GM19023 (cell line): Measurements from ENCODE around the gene MRRF.
"Not testable (repeated sequence)": the region's sequence is repeated elsewhere in the genome, so short reads cannot be mapped to it uniquely, and the experiment has no call there.

ENCODE experiments used
- ATAC-seq: cut with Tn5 transposase; IDR thresholded peaks from one replicate; pipeline ENCODE4 v1.9.1; 2021; ENCODE audit warnings: mild to moderate bottlenecking, moderate library complexity; ENCODE audit not compliant: unreplicated experiment

Gene MRRF

GRCh38 chr9:122350577-122351355 lies 86.1 kb downstream of the MRRF start:
- ATAC-seq = no peak

DNA sequence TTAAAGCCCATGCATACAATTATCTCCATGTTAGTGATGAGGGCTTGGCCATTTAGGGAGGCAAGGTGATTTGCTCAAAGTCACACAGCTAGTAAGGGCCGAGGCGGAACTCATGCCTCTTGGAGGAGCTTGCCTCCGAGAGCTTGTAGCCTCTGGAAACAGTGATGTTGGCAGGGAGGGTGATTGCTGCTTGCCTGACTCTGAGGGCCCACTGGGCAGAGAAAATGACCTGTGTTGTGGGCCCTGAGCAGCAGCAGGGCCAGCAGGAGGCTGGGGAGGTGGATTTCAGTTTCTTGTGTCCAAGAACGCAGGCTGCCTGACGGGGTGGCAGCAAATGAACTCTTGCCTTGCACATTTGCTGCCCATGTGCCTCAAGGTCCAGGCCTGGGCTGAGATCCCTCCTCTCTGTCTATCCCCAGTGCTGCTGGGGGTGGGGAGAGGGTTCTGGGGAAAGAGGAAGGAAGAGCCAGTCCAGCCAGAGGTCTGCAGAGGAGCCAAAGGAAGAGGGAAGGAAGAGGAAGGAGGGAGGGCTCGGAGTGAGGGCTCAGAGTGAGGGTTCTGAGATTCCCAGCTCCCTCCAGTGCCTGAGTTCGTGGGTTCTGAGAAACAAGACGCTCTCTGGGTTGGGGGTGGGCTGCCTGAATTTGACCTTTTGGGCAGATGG lies 90.0 kb downstream of the MRRF start:
- ATAC-seq = no peak

DNA sequence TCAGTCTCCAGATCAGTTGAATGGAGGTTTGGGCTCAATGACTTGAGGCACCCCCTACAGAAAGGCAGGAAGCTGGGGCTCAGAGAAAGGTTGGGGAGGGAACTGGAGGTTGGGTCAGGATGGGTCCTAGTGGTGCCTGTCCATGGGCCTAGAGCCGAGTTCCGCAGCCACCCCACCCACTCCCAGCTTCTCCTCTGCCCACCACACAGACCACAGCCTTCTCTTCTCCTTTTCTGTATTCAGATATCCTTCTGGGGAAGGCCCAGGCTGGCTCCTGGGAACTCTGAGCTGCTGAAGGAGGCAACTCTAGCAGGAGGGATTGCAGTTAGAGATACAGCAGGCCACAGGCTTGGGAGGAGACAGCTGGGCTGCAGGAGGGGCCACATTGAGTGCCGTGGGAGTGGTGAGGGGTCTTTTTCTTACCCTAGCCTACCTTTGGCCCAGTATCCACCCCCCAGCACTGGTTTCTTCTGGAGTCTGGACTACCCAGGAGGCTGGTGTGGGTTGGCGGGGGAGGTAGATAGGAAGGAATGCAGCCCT lies 90.7 kb downstream of the MRRF start:
- ATAC-seq = no peak

DNA sequence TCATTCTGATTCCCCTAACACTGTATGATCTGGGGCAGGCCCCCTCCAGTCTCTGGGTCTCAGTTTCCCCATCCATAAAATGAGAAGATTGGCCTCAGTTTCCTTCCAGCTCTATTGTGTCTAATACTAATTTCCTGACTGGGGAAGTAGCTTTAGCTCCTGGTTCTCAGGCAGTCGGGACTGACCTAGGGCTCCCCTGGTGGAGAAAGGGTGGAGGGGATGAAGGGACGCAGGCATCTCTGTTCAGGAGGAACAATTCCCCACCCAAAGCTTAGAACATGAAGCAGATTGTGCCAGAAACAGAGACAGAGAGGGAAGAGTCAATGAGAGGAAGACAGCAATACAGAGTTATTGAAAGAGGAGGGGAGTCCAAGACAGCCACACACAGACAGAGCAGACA lies 91.9 kb downstream of the MRRF start:
- no peak for ATAC-seq

GRCh38 chr9:122360891-122361290 lies 96.2 kb downstream of the MRRF start:
- ATAC-seq = no peak

DNA sequence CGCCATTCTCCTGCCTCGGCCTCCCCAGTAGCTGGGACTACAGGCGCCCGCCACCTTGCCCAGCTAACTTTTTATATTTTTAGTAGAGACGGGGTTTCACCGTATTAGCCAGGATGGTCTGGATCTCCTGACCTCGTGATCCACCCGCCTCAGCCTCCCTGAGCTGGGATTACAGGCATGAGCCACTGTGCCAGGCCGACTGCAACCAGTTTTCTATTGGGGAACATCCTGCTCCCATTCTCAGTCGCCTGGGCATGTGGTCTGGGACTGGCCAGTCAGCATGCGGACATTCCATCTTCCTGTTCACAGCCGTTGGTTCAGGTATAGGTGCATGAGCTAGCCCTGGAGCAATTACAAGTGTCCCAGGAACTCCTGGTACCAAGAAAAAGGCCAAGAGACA lies 98.4 kb downstream of the MRRF start:
- not testable (repeated sequence) for ATAC-seq

DNA sequence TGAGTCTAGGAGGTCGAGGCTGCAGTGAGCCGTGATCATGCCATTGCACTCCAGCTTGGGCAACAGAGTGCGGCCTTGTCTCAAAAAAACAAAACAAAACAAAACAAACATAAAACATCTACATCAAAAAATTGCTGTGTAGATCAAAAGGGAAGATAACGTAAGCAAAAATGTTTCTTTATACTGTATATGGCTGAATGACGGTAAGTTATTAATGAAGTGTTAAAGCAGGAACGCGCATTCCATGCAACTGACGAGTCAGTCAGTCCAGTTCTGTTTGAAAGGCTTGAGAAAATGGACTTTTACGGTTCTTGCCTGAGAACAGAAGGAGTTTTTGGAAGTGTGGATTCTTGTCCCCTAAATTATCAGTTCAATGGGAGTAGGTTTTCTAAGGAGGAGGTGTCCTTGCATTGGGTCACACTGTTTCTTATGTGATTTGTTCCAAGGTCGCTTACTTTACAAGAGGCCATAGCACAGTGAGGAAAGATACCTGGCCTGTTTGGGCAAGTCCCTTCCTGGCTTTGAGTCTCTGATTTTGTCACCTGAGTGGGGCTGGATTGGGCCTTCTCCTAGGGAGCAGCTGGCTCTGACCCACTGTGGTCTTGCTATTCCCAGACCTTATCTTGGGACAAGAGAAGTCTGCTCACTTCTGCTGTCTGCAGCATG lies 99.6 kb downstream of the MRRF start:
- no peak for ATAC-seq

DNA sequence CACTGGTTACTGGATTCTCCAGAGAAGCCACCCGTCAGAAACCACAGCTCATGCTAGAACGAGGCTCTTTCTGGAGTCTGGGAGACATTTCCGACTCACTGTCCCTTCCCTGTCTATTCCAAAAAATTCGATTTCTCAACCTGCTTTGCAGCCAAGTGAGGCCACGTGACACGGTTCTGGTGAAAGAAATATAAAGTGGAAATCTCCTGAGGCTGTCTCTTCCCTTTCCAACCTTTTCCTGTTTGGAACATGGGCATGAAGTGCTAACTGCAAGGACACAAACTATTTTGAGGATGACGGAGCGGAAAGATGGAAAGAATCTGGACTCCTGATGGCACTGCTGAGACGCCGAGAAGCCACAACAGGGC lies 100.1 kb downstream of the MRRF start:
- no peak for ATAC-seq

GRCh38 chr9:122366074-122366660 lies 101.5 kb downstream of the MRRF start:
- ATAC-seq = no peak

DNA sequence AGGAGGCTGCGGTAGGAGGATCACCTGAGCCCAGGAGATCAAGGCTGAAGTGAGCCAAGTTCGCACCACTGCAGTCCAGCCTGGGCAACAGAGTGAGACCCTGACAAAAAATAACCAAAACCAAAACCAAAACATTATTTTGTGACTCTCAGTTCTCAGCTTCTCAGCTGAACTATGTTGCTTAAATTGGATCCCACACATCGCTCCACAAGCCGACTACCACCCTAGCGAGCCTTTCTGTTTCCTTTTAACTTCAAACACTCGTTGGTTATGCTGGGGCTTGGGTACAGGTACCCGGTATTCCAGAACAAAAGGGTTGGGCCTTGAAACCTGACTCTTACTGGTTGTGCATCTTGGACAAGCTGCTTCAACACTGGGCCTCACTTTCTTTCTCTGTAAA lies 102.4 kb downstream of the MRRF start:
- no peak for ATAC-seq

DNA sequence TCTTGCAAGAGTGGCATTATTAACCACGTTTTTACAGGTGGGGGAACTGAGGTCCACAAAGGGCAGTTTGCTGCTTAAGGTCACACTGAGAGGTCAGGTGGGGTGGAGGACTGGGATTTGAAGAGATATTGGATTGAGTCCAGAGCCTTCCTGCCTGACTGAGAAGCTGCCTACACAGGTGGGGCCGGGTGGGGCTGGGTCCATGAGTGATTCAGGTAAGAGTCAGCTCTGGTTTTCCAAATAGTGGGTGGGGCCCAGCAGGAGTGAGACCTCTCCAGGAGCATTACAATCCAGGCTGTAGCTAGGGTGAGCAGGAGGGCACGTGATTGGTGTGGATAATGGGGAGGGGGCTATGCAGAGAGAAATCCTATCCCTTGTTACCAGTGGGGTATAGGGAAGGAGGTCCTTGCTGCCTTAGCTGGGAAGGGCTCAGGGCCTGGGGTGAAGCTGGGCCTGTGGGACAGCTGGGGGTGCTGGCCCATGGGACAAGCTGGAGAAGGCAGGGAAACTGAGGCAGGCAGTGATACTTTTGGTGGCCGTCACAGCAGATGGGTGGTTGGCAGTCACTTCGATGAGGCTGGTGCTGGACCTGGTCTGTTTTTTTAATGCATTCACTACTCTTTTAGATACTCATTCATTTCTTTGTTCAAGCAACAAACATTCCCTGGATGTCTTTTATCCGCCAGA lies 103.2 kb downstream of the MRRF start:
- ATAC-seq = no peak

- no peak for ATAC-seq
Measured at GRCh38 chr9:122368642-122369041, 104.0 kb downstream of the MRRF start.

- ATAC-seq = no peak
Measured at GRCh38 chr9:122370303-122370702, 105.6 kb downstream of the MRRF start.

GRCh38 chr9:122370869-122371755 lies 106.4 kb downstream of the MRRF start, which contains the start of gene PTGS1:
Gene PTGS1, plus strand, starts transcription at chr9:122371024. Its CDS starts 61 bp downstream, at chr9:122371085.
- peak; percentile 57 for ATAC-seq

DNA sequence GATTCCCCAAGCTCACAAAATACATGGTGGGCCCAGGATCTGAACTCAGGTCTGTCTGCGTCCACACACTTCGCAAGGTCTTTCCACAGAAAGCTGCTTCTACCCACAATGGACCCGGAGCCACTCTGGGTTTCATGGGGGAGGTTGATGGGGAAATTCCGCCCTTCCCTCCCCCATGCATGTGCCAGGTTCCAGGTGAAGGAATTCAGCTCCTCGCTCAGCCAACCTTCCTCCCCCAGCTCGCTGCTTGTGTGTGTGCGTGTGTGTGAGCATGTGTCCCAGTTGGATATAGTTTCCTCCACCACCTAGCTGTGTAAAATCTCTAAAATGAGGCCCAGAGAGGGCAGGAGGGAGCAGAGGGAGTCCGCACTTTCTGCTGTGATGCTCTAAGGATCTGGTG lies 107.2 kb downstream of the MRRF start:
- ATAC-seq = no peak

DNA sequence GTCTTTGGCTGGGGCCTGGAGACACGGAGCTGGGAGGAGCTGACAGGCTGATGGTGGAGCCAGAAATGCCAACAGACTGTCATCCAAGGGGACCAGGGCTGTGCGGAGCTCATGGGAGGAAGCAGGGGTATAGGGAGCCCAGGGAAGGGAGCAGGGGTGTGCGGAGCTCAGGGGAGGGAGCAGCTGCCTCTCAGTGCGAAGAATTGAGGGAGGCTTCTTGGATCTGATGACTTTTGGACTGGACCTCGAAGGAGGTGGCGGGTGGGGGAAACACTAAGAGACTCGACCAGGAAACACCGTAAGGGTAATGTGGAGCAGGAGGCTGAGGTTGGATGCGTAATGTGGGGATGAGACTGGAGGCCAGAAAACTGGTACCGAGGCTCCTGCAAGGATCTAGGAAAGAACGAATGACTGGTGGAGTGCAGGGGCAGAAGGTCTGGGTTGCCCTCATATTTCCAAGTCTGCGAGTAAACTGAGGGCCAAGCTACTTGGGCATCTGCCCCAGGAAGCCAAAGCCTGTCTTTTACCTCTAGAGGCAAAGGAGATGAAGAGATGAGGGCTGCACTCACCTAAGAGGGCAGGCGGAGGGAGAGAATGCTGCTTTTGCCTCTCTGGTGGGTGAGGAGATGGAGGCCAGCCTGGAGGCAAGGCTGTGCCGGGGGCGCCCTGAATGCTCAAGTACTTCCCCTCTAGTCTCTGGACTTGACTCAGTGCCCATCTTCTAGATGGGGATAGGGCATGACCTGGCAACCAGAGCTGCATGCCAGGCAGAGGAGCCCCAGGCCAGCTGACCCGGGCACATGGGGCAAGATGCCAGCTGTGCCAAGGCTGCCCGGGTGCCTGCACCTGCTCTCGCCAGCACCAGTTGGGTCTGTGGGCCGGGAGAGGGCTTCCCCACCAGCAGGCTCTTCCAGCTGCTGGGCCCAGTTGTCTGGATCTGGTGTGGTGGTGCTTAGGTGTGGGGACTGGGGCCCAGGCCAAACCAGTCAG lies 108.5 kb downstream of the MRRF start:
- ATAC-seq = no peak

DNA sequence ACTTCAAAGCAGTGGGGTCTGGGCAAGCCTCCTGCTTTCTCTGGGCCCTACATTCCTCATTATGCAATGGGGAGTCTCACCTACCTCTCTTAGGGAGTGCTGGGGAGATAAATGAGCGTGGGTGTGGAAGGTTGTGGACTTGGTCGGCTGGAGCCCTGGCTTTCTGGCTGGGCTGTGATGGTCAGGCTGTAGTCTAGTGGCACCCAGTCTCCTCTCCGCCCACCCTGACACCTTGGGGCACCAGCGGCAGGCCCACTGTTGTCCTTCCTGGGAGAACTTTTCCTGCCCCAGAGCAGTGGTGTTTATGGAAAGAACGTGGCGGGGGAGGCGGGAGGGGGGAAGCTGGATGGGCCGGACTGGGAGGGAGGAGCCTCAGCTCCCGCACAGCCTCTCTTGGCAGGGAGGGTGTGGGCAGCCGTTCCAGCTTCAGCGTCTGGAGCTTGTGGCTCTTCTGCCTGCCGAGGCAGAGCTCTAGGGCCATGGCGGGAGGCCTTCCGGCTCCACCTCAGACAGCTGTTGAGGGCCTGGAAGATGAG lies 110.3 kb downstream of the MRRF start:
- ATAC-seq = no peak

DNA sequence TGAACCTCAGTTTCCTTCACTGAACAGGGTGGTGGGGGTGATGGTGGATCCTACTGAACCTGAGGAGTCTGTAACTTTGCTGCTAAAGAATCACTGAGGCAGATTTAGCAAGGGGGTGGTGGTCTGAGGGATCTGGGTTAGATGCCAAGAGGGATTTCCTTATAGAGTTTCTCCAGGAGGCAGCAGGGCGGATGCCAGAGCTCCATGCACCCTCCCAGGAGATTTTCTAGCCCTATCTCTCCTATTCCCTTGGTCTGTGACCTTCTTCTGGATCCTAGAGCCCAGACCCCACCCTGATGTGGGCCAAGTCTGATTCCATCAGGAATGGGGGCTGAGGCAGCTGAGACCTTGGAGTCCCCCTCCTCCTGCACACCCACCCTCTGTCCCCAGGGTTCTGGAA lies 112.1 kb downstream of the MRRF start:
- no peak for ATAC-seq
